Mesothelial cell of epicardium (in vitro differentiated cells): ENCODE results near the gene CDIP1. TPM values are rescaled to one million over a fixed set of nuclear protein-coding genes. Genes with fewer than 3 reads are reported as not detected.
"Not testable (repeated sequence)": the region's sequence is repeated elsewhere in the genome, so short reads cannot be mapped to it uniquely, and the experiment has no call there.

Experiments
- DNase-seq, 2 experiments: peaks; one replicate each; pipeline ENCODE4 v3.0.0; 2021; ENCODE audit warnings: low spot score in 2 of 2; ENCODE audit not compliant: unreplicated experiment in 2 of 2
- H3K27ac Mint-ChIP-seq: 2 replicates; pipeline ENCODE4 v1.8.0; 2021; ENCODE audit warnings: mixed read lengths
- H3K27me3 Mint-ChIP-seq: 2 replicates; pipeline ENCODE4 v1.8.0; 2021; ENCODE audit warnings: low read depth, mixed read lengths
- H3K36me3 Mint-ChIP-seq: 2 replicates; pipeline ENCODE4 v1.8.0; 2021; ENCODE audit warnings: mixed read lengths
- H3K4me1 Mint-ChIP-seq: 2 replicates; pipeline ENCODE4 v1.8.0; 2021; ENCODE audit warnings: mixed read lengths
- H3K4me3 Mint-ChIP-seq: 2 replicates; pipeline ENCODE4 v1.8.0; 2021; ENCODE audit warnings: mild to moderate bottlenecking, moderate library complexity, mixed read lengths
- H3K9me3 Mint-ChIP-seq: 2 replicates; pipeline ENCODE4 v1.8.0; 2021; ENCODE audit warnings: mixed read lengths
- total RNA-seq: library from RNA; stranded (reverse); gene quantifications from 3 replicates; pipeline ENCODE4 v1.2.1, GENCODE V29; 2021
- TF ChIP-seq, protein P1 (sequence below): fragments of 200-600 bp; sonication (generic); IDR thresholded peaks from one replicate; pipeline ENCODE4 v1.5.0; 2021; ENCODE audit warnings: antibody characterized with exemption; ENCODE audit not compliant: unreplicated experiment

Gene CDIP1
- total RNA-seq, 1 donor from 2014 or later, result 24.2 TPM

DNA sequence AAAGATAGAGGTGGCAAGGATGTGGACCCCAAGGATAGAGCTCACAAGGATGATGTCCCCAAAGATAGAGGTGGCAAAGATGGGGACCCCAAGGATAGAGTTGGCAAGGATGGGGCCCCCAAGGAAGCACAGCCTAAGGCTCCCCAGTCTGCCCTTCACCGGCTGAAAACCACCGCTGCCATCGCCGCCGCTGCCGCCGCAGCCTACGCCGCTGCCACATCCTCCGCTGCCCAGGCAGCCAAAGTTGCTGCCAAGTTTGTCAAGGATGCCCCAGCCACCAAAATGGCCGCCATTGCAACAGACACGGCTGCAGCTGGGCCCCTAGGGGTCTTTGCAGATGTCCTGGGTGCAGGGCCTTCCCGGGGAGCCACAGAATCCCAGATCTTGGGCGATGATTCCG lies 37.4 kb upstream of the CDIP1 start:
- Mint-ChIP-seq H3K4me1 (no peaks in the 10 kb centered on the region), H3K9me3 (no peaks in the 10 kb centered on the region), H3K4me3 (no peak overlapping the region), H3K27me3 (peaks cover 5% of the 10 kb centered on the region), H3K27ac (no peak overlapping the region), H3K36me3 (no peaks in the 10 kb centered on the region)
- TF ChIP-seq, protein P1, sequence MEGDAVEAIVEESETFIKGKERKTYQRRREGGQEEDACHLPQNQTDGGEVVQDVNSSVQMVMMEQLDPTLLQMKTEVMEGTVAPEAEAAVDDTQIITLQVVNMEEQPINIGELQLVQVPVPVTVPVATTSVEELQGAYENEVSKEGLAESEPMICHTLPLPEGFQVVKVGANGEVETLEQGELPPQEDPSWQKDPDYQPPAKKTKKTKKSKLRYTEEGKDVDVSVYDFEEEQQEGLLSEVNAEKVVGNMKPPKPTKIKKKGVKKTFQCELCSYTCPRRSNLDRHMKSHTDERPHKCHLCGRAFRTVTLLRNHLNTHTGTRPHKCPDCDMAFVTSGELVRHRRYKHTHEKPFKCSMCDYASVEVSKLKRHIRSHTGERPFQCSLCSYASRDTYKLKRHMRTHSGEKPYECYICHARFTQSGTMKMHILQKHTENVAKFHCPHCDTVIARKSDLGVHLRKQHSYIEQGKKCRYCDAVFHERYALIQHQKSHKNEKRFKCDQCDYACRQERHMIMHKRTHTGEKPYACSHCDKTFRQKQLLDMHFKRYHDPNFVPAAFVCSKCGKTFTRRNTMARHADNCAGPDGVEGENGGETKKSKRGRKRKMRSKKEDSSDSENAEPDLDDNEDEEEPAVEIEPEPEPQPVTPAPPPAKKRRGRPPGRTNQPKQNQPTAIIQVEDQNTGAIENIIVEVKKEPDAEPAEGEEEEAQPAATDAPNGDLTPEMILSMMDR, result no peak
- no peak for DNase-seq

DNA sequence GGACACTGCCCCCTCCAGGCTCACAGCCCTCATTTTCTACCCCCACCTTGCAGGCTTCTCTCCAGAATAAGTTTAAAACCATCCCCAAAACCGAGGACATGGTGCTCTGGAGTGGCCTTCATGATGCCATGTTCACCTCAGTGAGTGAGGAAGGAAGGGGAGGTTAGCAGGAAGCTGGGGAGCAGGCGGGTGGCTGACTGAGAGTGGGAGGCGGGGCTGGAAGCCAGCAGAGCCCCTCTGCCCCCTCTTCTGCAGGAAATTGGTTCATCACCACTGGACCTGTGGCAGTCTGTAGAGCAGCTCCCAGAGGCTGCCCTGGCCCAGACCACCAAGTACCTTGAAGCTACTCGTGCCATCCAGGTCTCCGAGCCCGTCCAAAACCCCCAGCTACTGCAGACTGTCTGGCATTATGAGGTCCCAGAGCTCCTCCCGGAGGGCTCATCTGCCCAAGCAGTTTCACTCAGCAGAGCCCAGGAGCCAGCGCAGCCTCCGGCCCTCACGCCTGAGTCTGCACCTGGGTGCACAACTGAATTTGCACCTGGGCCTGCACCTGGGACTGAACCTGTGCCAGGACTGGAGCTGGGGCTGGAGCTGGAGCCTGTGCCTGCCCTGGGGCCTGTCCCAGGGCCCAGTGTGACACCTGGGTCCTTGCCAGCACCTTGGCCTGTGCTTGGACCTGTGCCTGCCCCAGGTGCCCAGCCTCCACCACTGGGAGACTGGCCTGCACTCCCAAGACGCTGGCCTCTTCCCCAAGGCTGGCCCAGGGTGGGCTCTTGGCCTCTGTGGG lies 36.5 kb upstream of the CDIP1 start:
- no peak overlapping the region for H3K4me3 Mint-ChIP-seq
- no peaks in the 10 kb centered on the region for H3K36me3 Mint-ChIP-seq
- H3K27ac Mint-ChIP-seq, result no peak overlapping the region
- no peak for DNase-seq
- TF ChIP-seq, protein P1, result no peak
- H3K4me1 Mint-ChIP-seq, result no peaks in the 10 kb centered on the region
- H3K27me3 Mint-ChIP-seq, result peaks cover 9% of the 10 kb centered on the region
- no peaks in the 10 kb centered on the region for H3K9me3 Mint-ChIP-seq

DNA sequence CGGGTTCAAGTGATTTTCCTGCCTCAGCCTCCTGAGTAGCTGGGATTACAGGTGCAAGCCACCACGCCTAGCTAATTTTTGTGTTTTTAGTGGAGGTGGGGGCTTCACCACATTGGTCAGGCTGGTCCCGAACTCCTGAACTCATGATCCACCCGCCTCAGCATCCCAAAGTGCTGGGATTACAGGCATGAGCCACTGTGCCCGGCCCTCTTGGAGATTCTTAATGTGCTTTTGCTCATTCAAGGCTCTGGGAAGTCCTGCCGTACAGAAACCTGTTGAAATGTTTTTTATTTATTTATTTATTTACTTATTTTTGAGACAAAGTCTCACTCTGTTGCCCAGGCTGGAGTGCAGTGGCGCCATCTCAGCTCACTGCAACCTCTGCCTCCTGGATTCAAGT lies 35.4 kb upstream of the CDIP1 start:
- H3K27ac Mint-ChIP-seq, DNase-seq, H3K9me3 Mint-ChIP-seq, H3K36me3 Mint-ChIP-seq, H3K4me1 Mint-ChIP-seq, H3K4me3 Mint-ChIP-seq: not testable (repeated sequence)
- H3K27me3 Mint-ChIP-seq, result peaks cover 13% of the 10 kb centered on the region

DNA sequence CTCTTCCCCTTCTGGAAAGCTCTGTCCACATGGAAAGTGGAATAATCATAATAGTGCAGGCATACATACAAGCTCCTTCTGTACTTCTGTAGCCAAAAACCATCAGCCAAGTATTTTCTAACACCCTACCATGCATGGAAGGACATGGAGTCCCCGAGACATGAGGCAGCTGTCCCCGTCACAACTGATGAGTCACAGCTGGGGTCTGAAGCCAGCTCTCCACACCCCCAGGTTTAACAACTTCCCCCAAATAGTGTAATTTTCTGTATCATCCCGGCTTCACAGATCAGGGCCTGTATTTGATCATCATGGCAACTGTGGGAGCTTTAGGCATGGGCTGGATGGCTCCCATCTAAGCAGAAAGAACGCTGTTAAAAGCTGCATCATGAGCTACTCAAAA lies 34.1 kb upstream of the CDIP1 start:
- no peak for DNase-seq
- no peaks in the 10 kb centered on the region for H3K36me3 Mint-ChIP-seq
- H3K27ac Mint-ChIP-seq, result no peak overlapping the region
- no peak overlapping the region for H3K4me3 Mint-ChIP-seq
- H3K4me1 Mint-ChIP-seq, result no peaks in the 10 kb centered on the region
- TF ChIP-seq, protein P1, result no peak
- no peaks in the 10 kb centered on the region for H3K9me3 Mint-ChIP-seq
- peaks cover 13% of the 10 kb centered on the region for H3K27me3 Mint-ChIP-seq

DNA sequence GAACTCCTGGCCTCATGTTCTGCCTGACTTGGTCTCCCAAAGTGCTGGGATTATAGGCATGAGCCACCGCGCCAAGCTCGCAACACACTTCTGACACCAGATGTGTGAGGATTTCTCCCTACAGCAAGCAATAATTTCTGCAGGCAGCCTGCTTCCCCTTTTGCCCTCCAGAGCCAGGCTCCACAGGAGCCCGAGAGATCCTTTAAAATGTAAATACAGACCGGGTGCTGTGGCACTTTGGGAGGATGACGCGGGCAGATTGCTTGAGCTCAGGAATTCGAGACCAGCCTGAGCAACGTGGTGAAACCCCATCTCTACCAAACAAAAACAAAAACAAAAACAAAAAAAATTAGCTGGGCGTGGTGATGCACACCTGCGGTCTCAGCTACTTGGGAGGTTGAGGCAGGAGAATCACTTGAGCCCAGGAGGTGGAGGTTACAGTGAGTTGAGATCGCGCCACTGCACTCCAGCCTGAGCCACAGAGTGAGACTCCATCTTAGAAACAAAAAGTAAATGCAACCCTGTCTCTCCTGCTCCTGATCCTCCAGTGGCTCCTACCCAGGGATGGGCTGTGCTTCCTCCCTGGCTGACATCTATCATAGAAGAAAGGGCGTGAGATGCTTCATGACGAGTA lies 32.2 kb upstream of the CDIP1 start:
- H3K9me3 Mint-ChIP-seq, result no peaks in the 10 kb centered on the region
- TF ChIP-seq, protein P1, result no peak
- H3K4me3 Mint-ChIP-seq, result no peak overlapping the region
- no peaks in the 10 kb centered on the region for H3K36me3 Mint-ChIP-seq
- no peak overlapping the region for H3K27ac Mint-ChIP-seq
- peaks cover 13% of the 10 kb centered on the region for H3K27me3 Mint-ChIP-seq
- no peaks in the 10 kb centered on the region for H3K4me1 Mint-ChIP-seq
- DNase-seq, result no peak

DNA sequence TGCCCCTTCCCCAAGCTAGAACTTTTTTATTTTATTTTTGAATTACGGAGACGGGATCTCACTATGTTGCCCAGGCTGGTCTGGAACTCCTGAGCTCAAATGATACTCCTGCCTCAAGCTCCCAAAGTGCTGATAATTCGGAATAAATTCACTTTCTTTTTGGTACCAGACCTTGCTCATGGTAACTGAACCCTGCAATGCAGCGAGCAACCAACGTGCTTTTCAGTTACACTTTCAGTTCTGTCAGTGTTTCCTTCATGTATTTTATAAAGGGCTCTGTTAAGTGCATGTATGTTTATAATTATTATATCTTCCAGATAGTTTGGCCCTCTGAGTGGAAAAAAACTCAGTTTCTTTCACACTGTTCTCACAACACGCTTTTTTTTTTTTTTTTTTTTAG lies 31.5 kb upstream of the CDIP1 start:
- peaks cover 13% of the 10 kb centered on the region for H3K27me3 Mint-ChIP-seq
- no peak overlapping the region for H3K27ac Mint-ChIP-seq
- no peaks in the 10 kb centered on the region for H3K4me1 Mint-ChIP-seq
- no peak for DNase-seq
- H3K9me3 Mint-ChIP-seq, result no peaks in the 10 kb centered on the region
- TF ChIP-seq, protein P1, result no peak
- H3K36me3 Mint-ChIP-seq, result no peaks in the 10 kb centered on the region
- H3K4me3 Mint-ChIP-seq, result no peak overlapping the region
